HUDEP-2 (cell line): ENCODE measurements around the gene SURF1.
A peak's percentile ranks its signal among the peaks of the same experiment; 100 is the strongest.
"Not testable (repeated sequence)": the region's sequence is repeated elsewhere in the genome, so short reads cannot be mapped to it uniquely, and the experiment has no call there.

Experiments used
- DNase-seq, 76 experiments: peaks; one replicate each; lab custom pipeline; 2025; ENCODE audit not compliant: unreplicated experiment in 76 of 76; lab: John Stamatoyannopoulos, UW

SURF1 gene

GRCh38 chr9:133384736-133385321, 28.5 kb upstream of the SURF1 start:
- no peak for DNase-seq

GRCh38 chr9:133383438-133383837, 27.2 kb upstream of the SURF1 start:
- DNase-seq: no peak

GRCh38 chr9:133382507-133383141, 26.3 kb upstream of the SURF1 start:
- no peak for DNase-seq

- DNase-seq: no peak
Observed at GRCh38 chr9:133380734-133381133, 24.4 kb upstream of the SURF1 start.

GRCh38 chr9:133379153-133380086, 23.1 kb upstream of the SURF1 start:
- DNase-seq: no peak

- DNase-seq: peak in 1 of 76 experiments; percentile 15
Observed at GRCh38 chr9:133378408-133378962, 22.2 kb upstream of the SURF1 start.

GRCh38 chr9:133377721-133378216, 21.5 kb upstream of the SURF1 start:
- peak in 12 of 76 experiments; percentile 7 to 34 (median 16) for DNase-seq

GRCh38 chr9:133377280-133377679, 21.0 kb upstream of the SURF1 start:
- not testable (repeated sequence) for DNase-seq

GRCh38 chr9:133375724-133376654, 19.7 kb upstream of the SURF1 start, which contains the start of the genes STKLD1 and SURF4:
STKLD1 (plus strand) TSS chr9:133376366; CDS start chr9:133376474, 108 bp downstream.
SURF4 (minus strand) TSS chr9:133376060; CDS start chr9:133375969, 91 bp downstream.
- peak in 74 of 76 experiments; percentile 45 to 96 (median 89) for DNase-seq

GRCh38 chr9:133375116-133375723, 18.9 kb upstream of the SURF1 start:
- peak in 8 of 76 experiments; percentile 14 to 49 (median 26) for DNase-seq

GRCh38 chr9:133374612-133375115, 18.4 kb upstream of the SURF1 start:
- DNase-seq: peak in 5 of 76 experiments; percentile 17 to 30 (median 19)

- DNase-seq: no peak
Observed at GRCh38 chr9:133372144-133372543, 15.9 kb upstream of the SURF1 start.

GRCh38 chr9:133371261-133371711, 15.0 kb upstream of the SURF1 start:
- peak in 36 of 76 experiments; percentile 3 to 63 (median 34) for DNase-seq

- DNase-seq: no peak
Observed at GRCh38 chr9:133370685-133371084, 14.4 kb upstream of the SURF1 start.

- DNase-seq: no peak
Observed at GRCh38 chr9:133369933-133370332, 13.6 kb upstream of the SURF1 start.

GRCh38 chr9:133369422-133369821, 13.1 kb upstream of the SURF1 start:
- DNase-seq: no peak

GRCh38 chr9:133368249-133368881, 12.1 kb upstream of the SURF1 start:
- no peak for DNase-seq

- DNase-seq: no peak
Observed at GRCh38 chr9:133367778-133368177, 11.5 kb upstream of the SURF1 start.
